Peyer's patch (tissue), 4 donors: ENCODE data around the gene DYNC1I2. TPM values are rescaled to one million over a fixed set of nuclear protein-coding genes. Genes with fewer than 3 reads are reported as not detected.
"Not testable (repeated sequence)": the region's sequence is repeated elsewhere in the genome, so short reads cannot be mapped to it uniquely, and the experiment has no call there.

Source experiments
- DNase-seq, 3 donors: peaks; one replicate each; pipeline ENCODE4 v3.0.0-alpha.2; 2017 to 2019
- H3K27ac ChIP-seq, 4 donors: fragments of 200-600 bp; sonication (generic); one replicate each; pipeline ENCODE4 v1.5.1; 2016 to 2019
- H3K27me3 ChIP-seq, 2 donors: fragments of 200-600 bp; sonication (generic); one replicate each; pipeline ENCODE4 v1.5.1; 2019
- H3K36me3 ChIP-seq, 3 donors: fragments of 200-600 bp; sonication (generic); one replicate each; pipeline ENCODE4 v1.5.1; 2016 to 2019
- H3K4me1 ChIP-seq, 4 donors: fragments of 200-600 bp; sonication (generic); one replicate each; pipeline ENCODE4 v1.5.1; 2016 to 2019
- H3K4me3 ChIP-seq, 4 donors: fragments of 200-600 bp; sonication (generic); 1 replicate in 3 of 4; 2 replicates in 1 of 4; pipeline ENCODE4 v1.5.1; 2016 to 2019; ENCODE audit warnings: mild to moderate bottlenecking in 1 of 4
- H3K9me3 ChIP-seq, 4 donors: fragments of 200-600 bp; sonication (generic); one replicate each; pipeline ENCODE4 v1.5.1; 2016 to 2019; ENCODE audit warnings: mild to moderate bottlenecking in 1 of 4
- POLR2A ChIP-seq, 2 donors: fragments of 450-650 bp; IDR thresholded peaks; one replicate each; pipeline ENCODE4 v1.5.1; 2017; ENCODE audit warnings: antibody characterized with exemption in 2 of 2, mild to moderate bottlenecking in 2 of 2, moderate library complexity in 2 of 2
- total RNA-seq, 4 donors: library from RNA; depleted of rRNA; stranded (reverse); fragments of >200 nt; gene quantifications; one replicate each; pipeline ENCODE4 v1.1.0, GENCODE V29; 2016
- TF ChIP-seq, protein P1 (sequence below), 6 experiments: fragments of 450-650 bp in 4 of 6; fragments of 200-600 bp in 2 of 6; sonication (generic) in 1 of 6; IDR thresholded peaks; one replicate each; pipeline ENCODE4 v1.5.1; 2017 to 2019; ENCODE audit warnings: antibody characterized with exemption in 6 of 6, mild to moderate bottlenecking in 3 of 6, moderate library complexity in 1 of 6

The DYNC1I2 gene
- total RNA-seq, 4 donors from 2014 or later: 72.4 to 153 (median 86.0) TPM

- TF ChIP-seq POLR2A (IDR thresholded peaks at IDR 0.05): no peak
- TF ChIP-seq, protein P1, sequence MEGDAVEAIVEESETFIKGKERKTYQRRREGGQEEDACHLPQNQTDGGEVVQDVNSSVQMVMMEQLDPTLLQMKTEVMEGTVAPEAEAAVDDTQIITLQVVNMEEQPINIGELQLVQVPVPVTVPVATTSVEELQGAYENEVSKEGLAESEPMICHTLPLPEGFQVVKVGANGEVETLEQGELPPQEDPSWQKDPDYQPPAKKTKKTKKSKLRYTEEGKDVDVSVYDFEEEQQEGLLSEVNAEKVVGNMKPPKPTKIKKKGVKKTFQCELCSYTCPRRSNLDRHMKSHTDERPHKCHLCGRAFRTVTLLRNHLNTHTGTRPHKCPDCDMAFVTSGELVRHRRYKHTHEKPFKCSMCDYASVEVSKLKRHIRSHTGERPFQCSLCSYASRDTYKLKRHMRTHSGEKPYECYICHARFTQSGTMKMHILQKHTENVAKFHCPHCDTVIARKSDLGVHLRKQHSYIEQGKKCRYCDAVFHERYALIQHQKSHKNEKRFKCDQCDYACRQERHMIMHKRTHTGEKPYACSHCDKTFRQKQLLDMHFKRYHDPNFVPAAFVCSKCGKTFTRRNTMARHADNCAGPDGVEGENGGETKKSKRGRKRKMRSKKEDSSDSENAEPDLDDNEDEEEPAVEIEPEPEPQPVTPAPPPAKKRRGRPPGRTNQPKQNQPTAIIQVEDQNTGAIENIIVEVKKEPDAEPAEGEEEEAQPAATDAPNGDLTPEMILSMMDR (IDR thresholded peaks at IDR 0.05): no peak
- H3K4me3 ChIP-seq: no peak overlapping the region
Observed at GRCh38 chr2:171763602-171764001, 76.3 kb downstream of the DYNC1I2 start.

DNA sequence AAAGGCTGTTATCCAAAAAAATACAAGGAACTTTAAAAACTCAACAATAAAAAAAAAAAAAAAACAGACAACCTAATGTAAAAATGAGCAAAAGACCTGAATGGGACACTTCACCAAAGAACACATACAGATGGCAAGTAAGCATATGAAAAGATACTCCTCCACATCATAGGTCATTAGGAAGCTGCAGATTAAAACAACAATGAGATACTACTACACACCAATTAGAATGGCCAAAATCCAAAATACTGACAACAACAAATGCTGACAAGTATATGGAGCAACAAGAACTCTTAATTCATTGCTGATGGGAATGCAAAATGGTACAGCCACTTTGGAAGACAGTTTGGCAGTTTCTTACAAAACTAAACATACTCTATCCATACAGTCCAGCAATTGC is 84.2 kb downstream of the DYNC1I2 start:
- Histone ChIP-seq H3K36me3 (no peaks in the 10 kb centered on the region), H3K9me3 (no peaks in the 10 kb centered on the region), H3K27me3 (no peaks in the 10 kb centered on the region), H3K4me1 (no peaks in the 10 kb centered on the region), H3K27ac (no peak overlapping the region), H3K4me3 (no peak overlapping the region)
- no peak for DNase-seq
- TF ChIP-seq, protein P1 (IDR thresholded peaks at IDR 0.05): no peak
- no peak for TF ChIP-seq POLR2A (IDR thresholded peaks at IDR 0.05)

More at GRCh38 chr2:171763602-171764001, 76.3 kb downstream of the DYNC1I2 start:
- no peak for DNase-seq
- Histone ChIP-seq H3K9me3 (no peaks in the 10 kb centered on the region), H3K27ac (no peak overlapping the region), H3K36me3 (peaks cover 0 to 27% (median 0%) of the 10 kb centered on the region in 3 donors), H3K27me3 (no peaks in the 10 kb centered on the region), H3K4me1 (no peaks in the 10 kb centered on the region)

DNA sequence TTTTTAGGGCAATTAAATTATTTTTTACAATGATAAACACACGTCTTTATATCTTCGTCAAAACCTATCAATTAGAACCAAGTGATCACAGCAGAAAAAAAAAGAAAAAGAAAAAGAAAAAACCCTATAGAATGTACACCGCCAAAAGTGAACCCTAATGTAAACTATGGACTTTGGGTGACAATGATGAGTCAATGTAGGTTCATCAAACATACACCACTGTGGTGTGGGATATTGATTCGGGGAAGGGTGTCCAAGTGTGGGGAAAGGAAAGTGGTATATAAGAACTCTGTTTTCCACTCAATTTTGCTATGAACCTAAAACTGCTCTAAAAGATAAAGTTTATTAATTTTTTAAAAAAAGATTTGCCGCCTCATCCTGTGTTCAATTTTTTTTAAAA is 85.1 kb downstream of the DYNC1I2 start:
- no peak for DNase-seq
- H3K27ac ChIP-seq: no peak overlapping the region
- TF ChIP-seq, protein P1 (IDR thresholded peaks at IDR 0.05): no peak
- TF ChIP-seq POLR2A (IDR thresholded peaks at IDR 0.05): no peak

DNA sequence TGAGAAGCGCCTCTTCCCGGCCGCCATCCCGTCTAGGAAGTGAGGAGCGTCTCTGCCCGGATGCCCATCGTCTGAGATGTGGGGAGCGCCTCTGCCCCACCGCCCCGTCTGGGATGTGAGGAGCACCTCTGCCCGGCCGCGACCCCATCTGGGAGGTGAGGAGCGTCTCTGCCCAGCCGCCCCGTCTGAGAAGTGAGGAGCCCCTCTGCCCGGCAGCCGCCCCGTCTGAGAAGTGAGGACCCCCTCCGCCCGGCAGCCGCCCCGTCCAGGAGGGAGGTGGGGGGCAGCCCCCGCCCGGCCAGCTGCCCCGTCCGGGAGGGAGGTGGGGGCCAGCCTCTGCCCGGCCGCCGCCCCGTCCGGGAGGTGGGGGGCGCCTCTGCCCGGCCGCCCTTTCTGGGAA is 87.3 kb downstream of the DYNC1I2 start:
- not testable (repeated sequence) for H3K36me3 ChIP-seq, H3K4me3 ChIP-seq, H3K27ac ChIP-seq, H3K4me1 ChIP-seq, DNase-seq, H3K27me3 ChIP-seq, H3K9me3 ChIP-seq

More for the DNA sequence above, 85.1 kb downstream of the DYNC1I2 start:
- Histone ChIP-seq H3K36me3 (no peaks in the 10 kb centered on the region), H3K9me3 (no peaks in the 10 kb centered on the region), H3K4me1 (no peaks in the 10 kb centered on the region), H3K27me3 (no peaks in the 10 kb centered on the region), H3K4me3 (no peak overlapping the region)

GRCh38 chr2:171778515-171778914 is 91.2 kb downstream of the DYNC1I2 start:
- Histone ChIP-seq H3K27ac (no peak overlapping the region), H3K27me3 (no peaks in the 10 kb centered on the region), H3K4me3 (no peak overlapping the region), H3K9me3 (peaks cover 0 to 3% (median 0%) of the 10 kb centered on the region in 4 donors), H3K4me1 (no peaks in the 10 kb centered on the region), H3K36me3 (peaks cover 0 to under 1% (median 0%) of the 10 kb centered on the region in 3 donors)
- TF ChIP-seq POLR2A (IDR thresholded peaks at IDR 0.05): no peak
- TF ChIP-seq, protein P1 (IDR thresholded peaks at IDR 0.05): no peak
- DNase-seq: no peak

GRCh38 chr2:171785450-171785849 is 98.2 kb downstream of the DYNC1I2 start:
- DNase-seq: no peak
- no peak overlapping the region for H3K27ac ChIP-seq
- peaks cover 0 to 54% (median 0%) of the 10 kb centered on the region in 3 donors for H3K36me3 ChIP-seq
- H3K9me3 ChIP-seq: no peaks in the 10 kb centered on the region
- TF ChIP-seq, protein P1 (IDR thresholded peaks at IDR 0.05): no peak
- TF ChIP-seq POLR2A (IDR thresholded peaks at IDR 0.05): no peak
- H3K4me3 ChIP-seq: no peak overlapping the region
- no peaks in the 10 kb centered on the region for H3K4me1 ChIP-seq
- H3K27me3 ChIP-seq: no peaks in the 10 kb centered on the region
